Transverse colon (tissue), 4 donors: ENCODE results near the gene RUNX3.

Experiments
- EP300 ChIP-seq: sonication (generic); formaldehyde crosslinking; IDR thresholded peaks from one replicate; pipeline ENCODE4 v1.6.1; 2017; ENCODE audit warnings: antibody characterized with exemption, low read depth
- POLR2A ChIP-seq: fragments of 450-650 bp; IDR thresholded peaks from one replicate; pipeline ENCODE4 v1.6.1; 2016; ENCODE audit warnings: antibody characterized with exemption, mild to moderate bottlenecking, moderate library complexity
- POLR2AphosphoS5 ChIP-seq, 3 donors: sonication (generic); formaldehyde crosslinking; IDR thresholded peaks; one replicate each; pipeline ENCODE4 v1.6.1; 2016; ENCODE audit warnings: antibody characterized with exemption in 3 of 3
- TF ChIP-seq, protein P1 (sequence below), 5 experiments: fragments of 200-600 bp in 3 of 5; fragments of 450-650 bp in 2 of 5; sonication (generic) in 3 of 5; IDR thresholded peaks; 1 replicate in 2 of 5; 2 replicates in 3 of 5; pipeline ENCODE4 v1.5.1; 2016 to 2017; ENCODE audit warnings: antibody characterized with exemption in 5 of 5, inconsistent platforms in 3 of 5, mild to moderate bottlenecking in 2 of 5, moderate library complexity in 1 of 5

DNA sequence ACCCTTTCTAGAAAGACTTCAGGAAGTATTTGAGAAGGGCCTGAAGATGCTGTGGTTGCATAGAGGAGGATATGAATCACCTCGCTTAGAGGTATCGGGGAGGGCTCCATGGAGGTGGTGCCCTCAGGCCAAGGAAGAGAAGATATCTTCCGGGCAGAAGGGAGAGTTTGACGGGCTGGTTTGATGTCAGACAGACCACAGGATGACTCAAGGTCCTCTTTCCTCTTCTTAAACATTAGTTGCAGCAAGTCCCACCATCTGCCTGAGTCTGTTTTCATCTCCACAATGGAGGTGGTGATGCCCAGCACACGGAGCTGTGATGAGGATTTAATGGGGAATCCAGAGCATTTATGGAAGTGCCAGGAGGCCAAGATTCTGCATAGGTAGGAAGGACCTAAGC lies 25.1 kb upstream of the RUNX3 start:
- no peak for TF ChIP-seq POLR2AphosphoS5 (IDR thresholded peaks at IDR 0.05)
- TF ChIP-seq, protein P1, sequence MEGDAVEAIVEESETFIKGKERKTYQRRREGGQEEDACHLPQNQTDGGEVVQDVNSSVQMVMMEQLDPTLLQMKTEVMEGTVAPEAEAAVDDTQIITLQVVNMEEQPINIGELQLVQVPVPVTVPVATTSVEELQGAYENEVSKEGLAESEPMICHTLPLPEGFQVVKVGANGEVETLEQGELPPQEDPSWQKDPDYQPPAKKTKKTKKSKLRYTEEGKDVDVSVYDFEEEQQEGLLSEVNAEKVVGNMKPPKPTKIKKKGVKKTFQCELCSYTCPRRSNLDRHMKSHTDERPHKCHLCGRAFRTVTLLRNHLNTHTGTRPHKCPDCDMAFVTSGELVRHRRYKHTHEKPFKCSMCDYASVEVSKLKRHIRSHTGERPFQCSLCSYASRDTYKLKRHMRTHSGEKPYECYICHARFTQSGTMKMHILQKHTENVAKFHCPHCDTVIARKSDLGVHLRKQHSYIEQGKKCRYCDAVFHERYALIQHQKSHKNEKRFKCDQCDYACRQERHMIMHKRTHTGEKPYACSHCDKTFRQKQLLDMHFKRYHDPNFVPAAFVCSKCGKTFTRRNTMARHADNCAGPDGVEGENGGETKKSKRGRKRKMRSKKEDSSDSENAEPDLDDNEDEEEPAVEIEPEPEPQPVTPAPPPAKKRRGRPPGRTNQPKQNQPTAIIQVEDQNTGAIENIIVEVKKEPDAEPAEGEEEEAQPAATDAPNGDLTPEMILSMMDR (IDR thresholded peaks at IDR 0.05), result no peak
- TF ChIP-seq POLR2A, result no peak
- TF ChIP-seq EP300, result no peak
